Sigmoid colon (tissue), 3 donors: ENCODE data around the gene ANXA9.

Experiments
- CTCF ChIP-seq, 4 experiments: fragments of 450-650 bp in 3 of 4; fragments of 200-600 bp in 1 of 4; IDR thresholded peaks; one replicate each; pipeline ENCODE4 v1.5.1; 2016 to 2019; ENCODE audit warnings: antibody characterized with exemption in 4 of 4, mild to moderate bottlenecking in 3 of 4, moderate library complexity in 2 of 4
- POLR2A ChIP-seq, 2 donors: fragments of 450-650 bp; IDR thresholded peaks; one replicate each; pipeline ENCODE4 v1.6.1; 2016; ENCODE audit warnings: antibody characterized with exemption in 2 of 2, mild to moderate bottlenecking in 2 of 2, moderate library complexity in 2 of 2

GRCh38 chr1:150973258-150973835 is 8.7 kb upstream of the ANXA9 start:
- TF ChIP-seq CTCF (IDR thresholded peaks at IDR 0.05): no peak
- no peak for TF ChIP-seq POLR2A (IDR thresholded peaks at IDR 0.05)
